Spinal cord (tissue), 10 donors: ENCODE measurements around the gene STAT6. TPM values are rescaled to one million over a fixed set of nuclear protein-coding genes. Genes with fewer than 3 reads are reported as not detected.
"Not testable (repeated sequence)": the region's sequence is repeated elsewhere in the genome, so short reads cannot be mapped to it uniquely, and the experiment has no call there.

Source experiments
- DNase-seq, 6 donors: peaks; one replicate each; pipeline versions ENCODE4 v3.0.0 to v3.0.0-alpha.2; 2013 to 2015; ENCODE audit warnings: low spot score in 6 of 6, low read depth in 4 of 6
- H3K27ac ChIP-seq: one replicate; pipeline ENCODE4 v1.5.1; 2013; ENCODE audit warnings: low read depth, low read length, control low read depth
- H3K27me3 ChIP-seq: one replicate; pipeline ENCODE4 v1.6.1; 2013; ENCODE audit warnings: low read length; ENCODE audit not compliant: control insufficient read depth, insufficient read depth
- H3K36me3 ChIP-seq: one replicate; pipeline ENCODE4 v1.6.1; 2013; ENCODE audit warnings: low read length; ENCODE audit not compliant: control insufficient read depth, insufficient read depth
- H3K4me1 ChIP-seq: one replicate; pipeline ENCODE4 v1.6.1; 2013; ENCODE audit warnings: low read length; ENCODE audit not compliant: control insufficient read depth, insufficient read depth
- H3K4me3 ChIP-seq: one replicate; pipeline ENCODE4 v1.5.1; 2013; ENCODE audit warnings: low read depth, low read length, control low read depth
- H3K9me3 ChIP-seq: one replicate; pipeline ENCODE4 v1.6.1; 2013; ENCODE audit warnings: low read length; ENCODE audit not compliant: control insufficient read depth, insufficient read depth
- WGBS: methylation state at CpG from one replicate; pipeline ENCODE4 v1.1.5; 2013; ENCODE audit warnings: missing lambda C conversion rate; ENCODE audit not compliant: insufficient coverage; 5-methylcytosine and 5-hydroxymethylcytosine counted together
- polyA plus RNA-seq, 2 donors: library from polyadenylated mRNA; unstranded; fragments of 120-200 nt; gene quantifications; one replicate each; pipeline ENCODE4 v1.2.1, GENCODE V29; 2013; ENCODE audit not compliant: insufficient read length in 2 of 2
- total RNA-seq, 2 donors: library from RNA; depleted of rRNA in 1 of 2; stranded (reverse); fragments of 120-200 nt in 1 of 2; fragments of >200 nt in 1 of 2; gene quantifications; one replicate each; pipeline versions ENCODE4 v1.2.3 to v1.2.4, GENCODE V29; 2013 to 2014
- donor health status: healthy.

The STAT6 gene
- total and polyA plus RNA-seq, 4 donors = 19.7 to 58.0 (median 33.0) TPM

DNA sequence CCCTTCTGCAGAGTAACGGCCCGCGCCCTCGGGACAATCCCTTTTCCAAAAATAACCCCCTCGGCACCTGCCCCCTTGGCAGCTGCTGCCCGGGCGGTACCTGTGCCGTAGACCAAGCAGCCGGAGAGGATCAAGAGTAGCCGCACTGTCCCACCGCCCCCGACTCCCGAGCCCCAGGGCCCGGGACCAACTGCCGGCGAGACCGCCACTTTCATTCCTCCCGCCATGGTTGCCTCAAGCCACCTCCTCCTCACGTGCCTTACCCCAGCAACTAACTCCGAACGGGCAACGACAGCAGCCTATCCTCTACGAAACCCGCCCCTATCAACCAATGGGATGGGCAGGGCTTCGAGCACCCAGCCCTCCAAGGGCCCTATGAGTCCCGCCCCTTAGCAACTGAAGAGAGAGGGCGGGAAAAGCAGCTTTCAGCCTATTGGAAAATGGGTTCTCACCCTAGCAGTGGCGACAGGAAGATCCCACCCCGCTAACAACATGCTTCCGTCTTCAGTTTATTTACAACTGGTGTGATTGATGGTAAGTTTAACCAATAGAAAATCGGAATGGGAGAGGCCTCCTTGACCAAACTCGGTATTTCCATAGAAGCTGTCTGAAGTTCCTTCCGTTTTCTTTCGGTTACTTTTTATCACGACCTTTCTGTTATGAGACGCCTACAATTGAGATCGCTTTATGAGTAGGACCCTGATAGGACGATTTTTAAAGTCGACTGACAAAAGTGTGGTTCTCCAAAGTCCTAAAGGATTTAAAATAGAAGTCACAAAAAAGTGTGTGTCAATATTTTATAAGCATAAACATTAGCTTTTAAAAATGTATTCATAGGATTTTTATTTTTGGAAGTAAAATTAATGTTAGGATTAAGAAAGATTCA, 32.4 kb downstream of the STAT6 start, which contains the start of gene NEMP1:
TSS of gene NEMP1 (minus strand) at position 273 of the 886 bp plus-strand sequence. CDS start at position 227, 46 bp downstream.
- Histone ChIP-seq H3K36me3 (no peaks in the 10 kb centered on the region), H3K27me3 (no peaks in the 10 kb centered on the region), H3K4me1 (peaks cover 9% of the 10 kb centered on the region), H3K4me3 (peak within 1 kb of the TSS; percentile 71), H3K9me3 (no peaks in the 10 kb centered on the region), H3K27ac (peak within 1 kb of the TSS; percentile 90)
- DNase-seq = peak; percentile 97 to 100 (median 99)
- WGBS = 0% methylated on average over 26 of the region's 39 CpGs

DNA sequence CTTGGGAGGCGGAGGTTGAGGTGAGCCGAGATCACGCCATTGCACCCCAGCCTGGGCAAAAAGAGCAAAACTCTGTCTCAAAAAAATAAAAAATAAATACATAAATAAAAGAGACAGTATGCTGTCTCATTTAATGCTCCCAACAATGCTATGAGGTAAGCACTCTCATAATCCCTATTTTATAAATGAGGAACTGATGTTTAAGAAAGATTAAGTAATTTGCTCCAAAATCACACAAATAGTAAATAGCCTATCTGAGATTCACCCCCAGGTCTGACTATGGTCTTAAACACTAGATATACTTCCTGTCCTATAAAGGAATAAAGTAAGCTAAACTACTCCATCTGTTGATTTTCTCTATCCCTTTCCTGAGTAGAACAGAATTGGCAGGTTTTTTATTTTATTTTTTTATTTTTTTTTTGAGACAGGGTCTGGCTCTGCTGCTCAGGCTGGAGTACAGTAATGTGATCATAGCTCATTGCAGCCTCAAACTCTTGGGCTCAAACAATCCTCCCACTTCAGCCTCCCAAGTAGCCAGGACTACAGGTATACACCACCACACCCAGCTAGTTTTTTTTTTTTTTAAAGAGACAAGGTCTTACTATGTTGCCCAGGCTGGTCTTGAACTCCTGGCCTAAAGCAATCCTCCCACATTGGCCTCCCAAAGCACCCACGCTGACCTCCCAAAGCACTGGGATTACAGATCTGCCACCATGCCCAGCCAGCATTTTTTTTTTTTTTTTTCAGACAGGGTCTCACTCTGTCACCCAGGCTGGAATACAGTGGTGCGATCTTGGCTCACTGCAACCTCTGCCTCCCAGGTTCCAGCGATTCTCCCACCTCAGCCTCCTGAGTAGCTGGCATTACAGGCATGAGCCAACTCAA, 37.4 kb downstream of the STAT6 start:
- not testable (repeated sequence) for H3K9me3 ChIP-seq, DNase-seq, H3K4me3 ChIP-seq, H3K36me3 ChIP-seq, H3K27ac ChIP-seq, H3K4me1 ChIP-seq, H3K27me3 ChIP-seq
- WGBS = 92% methylated on average over 1 of the region's 6 CpGs

DNA sequence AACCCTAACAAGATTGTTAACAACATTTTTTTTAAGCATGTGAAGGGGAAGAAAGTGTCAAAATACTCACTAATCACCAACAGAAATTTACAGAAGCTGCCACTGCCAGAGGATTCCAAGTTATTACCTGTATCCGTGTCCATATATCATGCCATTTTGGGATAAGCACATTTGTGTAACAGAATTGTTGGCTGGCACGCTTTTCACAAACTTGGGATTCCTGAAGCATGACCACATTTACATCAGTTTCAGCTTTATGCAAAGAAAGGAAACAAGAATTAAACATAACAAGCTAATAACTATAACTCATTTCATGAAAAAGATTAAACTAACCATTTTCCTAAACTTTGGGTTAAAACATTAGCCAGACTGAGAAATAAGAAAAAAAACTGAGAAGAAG, 38.5 kb downstream of the STAT6 start:
- Histone ChIP-seq H3K4me1 (peaks cover 1% of the 10 kb centered on the region), H3K27me3 (no peaks in the 10 kb centered on the region), H3K9me3 (no peaks in the 10 kb centered on the region), H3K27ac (no peak overlapping the region), H3K4me3 (no peak overlapping the region), H3K36me3 (peaks cover 10% of the 10 kb centered on the region)
- WGBS = no CpG with 5 or more reads among the region's 2 CpGs
- DNase-seq = no peak

DNA sequence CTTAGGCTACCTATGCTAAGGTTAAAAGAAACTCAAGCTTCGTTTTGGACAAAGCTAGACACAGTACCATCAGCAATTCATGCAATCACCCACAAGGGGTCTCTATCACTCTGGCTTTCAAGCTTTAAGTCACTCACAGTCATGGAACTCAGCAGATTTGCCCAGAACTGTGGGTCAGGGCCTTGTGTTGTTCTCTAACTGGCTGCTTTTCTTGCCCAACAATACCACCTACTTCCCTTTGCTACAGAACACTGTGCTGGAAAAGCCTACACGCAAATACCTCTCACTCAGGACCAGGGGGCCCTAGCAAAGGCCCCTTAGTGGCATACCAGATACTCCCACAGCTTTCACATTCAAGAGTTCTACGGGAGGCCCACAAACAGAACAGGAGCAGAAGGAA, 41.6 kb downstream of the STAT6 start:
- 20% methylated on average over 1 of the region's 3 CpGs for WGBS
- no peak overlapping the region for H3K4me3 ChIP-seq
- DNase-seq = peak in 4 of 6 donors; percentile 57 to 92 (median 82)
- H3K4me1 ChIP-seq = no peaks in the 10 kb centered on the region
- peaks cover 15% of the 10 kb centered on the region for H3K36me3 ChIP-seq
- no peaks in the 10 kb centered on the region for H3K9me3 ChIP-seq
- H3K27me3 ChIP-seq = no peaks in the 10 kb centered on the region
- peak overlapping the region; percentile 61 for H3K27ac ChIP-seq

DNA sequence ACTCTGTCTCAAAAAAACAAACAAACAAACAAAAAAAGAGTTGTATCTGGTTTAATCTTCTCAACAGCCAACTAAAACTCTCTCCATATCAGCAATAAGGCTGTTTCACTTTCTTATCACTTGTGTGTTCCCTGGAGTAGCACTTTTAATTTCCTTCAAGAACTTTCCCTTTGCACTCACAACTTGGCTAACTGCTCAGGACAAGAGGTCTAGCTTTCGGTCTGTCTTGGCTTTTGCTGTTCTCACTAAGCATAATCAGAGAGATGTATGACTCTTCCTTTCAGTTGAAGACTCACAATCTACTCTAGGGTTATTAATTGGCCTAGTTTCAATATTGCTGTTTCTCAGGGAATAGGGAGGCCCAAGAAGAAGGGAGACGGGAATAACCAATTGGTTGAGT, 44.9 kb downstream of the STAT6 start:
- no peaks in the 10 kb centered on the region for H3K9me3 ChIP-seq
- H3K27ac ChIP-seq = no peak overlapping the region
- 100% methylated on average over 1 of the region's 2 CpGs for WGBS
- DNase-seq = no peak
- no peaks in the 10 kb centered on the region for H3K27me3 ChIP-seq
- no peak overlapping the region for H3K4me3 ChIP-seq
- no peaks in the 10 kb centered on the region for H3K4me1 ChIP-seq
- peaks cover 12% of the 10 kb centered on the region for H3K36me3 ChIP-seq

DNA sequence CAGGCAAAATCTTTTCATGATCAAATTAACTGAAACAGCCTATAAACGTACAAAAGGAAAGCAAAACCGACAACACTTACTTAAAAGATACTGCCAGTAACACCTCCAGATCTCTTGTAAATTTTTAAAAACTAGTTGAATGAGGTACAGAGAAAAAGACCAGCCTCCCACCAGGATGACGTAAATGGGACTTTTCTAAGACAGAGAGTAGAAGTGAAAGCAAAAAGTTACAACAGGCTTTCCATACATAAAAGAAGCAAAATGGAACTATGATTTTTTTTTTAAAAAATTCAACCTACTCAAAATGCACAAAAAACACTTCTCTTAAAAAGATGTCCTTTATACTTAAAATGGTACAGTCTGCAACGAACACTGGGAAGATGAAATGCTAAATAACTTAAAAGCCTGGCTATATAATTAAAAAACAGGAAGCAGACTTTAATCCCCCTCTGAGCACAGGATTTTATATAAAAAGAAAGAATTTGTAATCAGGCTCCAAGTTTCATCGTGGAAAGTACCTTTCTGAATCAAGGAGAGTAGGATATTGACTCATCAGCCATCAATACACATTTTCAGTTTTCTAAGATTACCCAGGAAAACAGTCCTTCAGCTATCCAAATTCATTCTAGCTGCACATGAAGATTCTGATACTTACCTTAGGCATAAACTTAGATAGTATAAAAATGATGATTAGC, 47.0 kb downstream of the STAT6 start:
- peaks cover 12% of the 10 kb centered on the region for H3K36me3 ChIP-seq
- no peak overlapping the region for H3K4me3 ChIP-seq
- WGBS = no CpG with 5 or more reads among the region's 5 CpGs
- H3K27me3 ChIP-seq = no peaks in the 10 kb centered on the region
- no peak overlapping the region for H3K27ac ChIP-seq
- H3K9me3 ChIP-seq = no peaks in the 10 kb centered on the region
- H3K4me1 ChIP-seq = no peaks in the 10 kb centered on the region
- DNase-seq = no peak

DNA sequence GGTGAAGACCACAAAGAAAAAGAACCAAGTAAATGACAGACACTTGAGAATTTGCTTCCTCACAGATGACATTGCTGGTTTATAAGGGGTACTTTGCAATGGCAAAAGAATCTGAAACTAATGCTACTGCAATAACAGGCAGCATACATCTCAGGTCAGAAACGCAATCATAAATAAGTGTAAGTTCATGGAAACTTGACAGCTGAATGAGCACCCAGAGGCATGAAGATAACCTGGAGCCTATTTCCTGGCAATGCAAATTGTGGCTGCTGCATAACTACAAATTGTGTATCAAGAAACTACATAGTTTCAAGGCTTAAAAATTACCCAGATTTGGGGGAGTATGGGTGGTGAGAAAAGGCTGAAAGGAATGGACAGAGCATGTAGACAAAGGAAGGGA, 52.7 kb downstream of the STAT6 start:
- no peaks in the 10 kb centered on the region for H3K9me3 ChIP-seq
- H3K4me3 ChIP-seq = no peak overlapping the region
- 67% methylated on average over 1 of the region's 1 CpG for WGBS
- H3K27ac ChIP-seq = no peak overlapping the region
- H3K36me3 ChIP-seq = peaks cover 4% of the 10 kb centered on the region
- peak in 1 of 6 donors; percentile 6 for DNase-seq
- no peaks in the 10 kb centered on the region for H3K27me3 ChIP-seq
- H3K4me1 ChIP-seq = no peaks in the 10 kb centered on the region

DNA sequence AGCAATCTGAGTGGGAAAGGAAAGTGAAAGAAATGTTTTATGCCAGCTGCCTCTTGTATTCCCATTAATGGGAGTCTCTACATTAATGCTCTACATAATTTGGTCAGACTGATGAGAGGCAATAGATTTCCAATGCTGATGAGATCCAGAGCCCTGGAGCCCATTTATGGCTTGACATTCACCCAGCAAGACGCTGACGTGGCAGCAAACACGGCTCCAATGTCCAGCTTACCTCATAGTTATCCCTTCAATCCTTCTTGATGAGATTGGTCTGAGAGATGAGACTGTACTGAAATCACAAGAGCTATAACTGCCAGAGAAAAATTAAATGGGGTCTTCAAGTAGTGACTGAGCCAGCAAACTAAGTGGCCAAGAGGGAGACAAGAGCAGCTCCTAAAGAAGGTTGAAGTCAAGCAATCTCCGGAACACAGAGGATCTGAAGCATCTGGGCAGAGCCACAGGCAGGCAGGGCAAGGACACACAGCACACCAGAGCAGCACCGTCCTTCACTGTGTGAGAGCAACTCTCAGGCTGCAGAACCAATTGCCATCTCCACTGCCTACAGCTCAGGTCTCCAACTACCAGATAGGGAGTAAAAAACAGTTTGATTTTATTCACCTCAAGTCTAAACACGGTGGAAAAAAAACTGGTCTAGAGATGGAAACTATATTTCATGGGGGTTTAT, 54.0 kb downstream of the STAT6 start:
- DNase-seq = peak in 1 of 6 donors; percentile 76
- Histone ChIP-seq H3K27me3 (no peaks in the 10 kb centered on the region), H3K4me3 (no peak overlapping the region), H3K27ac (no peak overlapping the region), H3K36me3 (peaks cover 4% of the 10 kb centered on the region), H3K9me3 (no peaks in the 10 kb centered on the region), H3K4me1 (no peaks in the 10 kb centered on the region)
- WGBS = 73% methylated on average over 2 of the region's 6 CpGs

DNA sequence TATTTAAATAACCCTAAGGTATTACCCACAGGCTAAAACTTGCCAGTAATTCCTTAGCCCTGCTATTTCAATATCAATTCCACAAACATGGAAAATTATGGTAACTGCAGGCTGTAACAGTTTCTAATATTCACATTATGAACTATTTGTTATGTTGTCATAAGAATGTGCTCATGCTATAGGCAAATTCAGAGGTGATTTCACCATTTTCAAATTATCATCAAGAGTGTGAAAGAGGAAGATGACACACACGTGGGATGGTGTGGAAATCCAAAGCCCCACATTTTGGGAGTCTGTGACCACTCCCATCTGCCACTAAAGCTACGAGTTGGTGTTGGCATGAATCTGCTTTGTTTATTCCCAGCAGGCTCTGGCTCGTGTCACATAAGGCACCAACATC, 55.3 kb downstream of the STAT6 start:
- no peak for DNase-seq
- WGBS = 80% methylated on average over 1 of the region's 3 CpGs
- Histone ChIP-seq H3K9me3 (no peaks in the 10 kb centered on the region), H3K27ac (no peak overlapping the region), H3K4me3 (no peak overlapping the region), H3K36me3 (peaks cover 4% of the 10 kb centered on the region), H3K27me3 (no peaks in the 10 kb centered on the region), H3K4me1 (no peaks in the 10 kb centered on the region)
